KOPT-K1 (cell line): ENCODE results near the gene UBTD1.
"Not testable (repeated sequence)": the region's sequence is repeated elsewhere in the genome, so short reads cannot be mapped to it uniquely, and the experiment has no call there.

Source experiments
- H3K27ac ChIP-seq: fragments of 200-600 bp; sonication (generic); 2 replicates; pipeline ENCODE4 v1.5.1; 2016; ENCODE audit warnings: antibody characterized with exemption, mild to moderate bottlenecking, low read depth, low read length; ENCODE audit not compliant: poor library complexity, severe bottlenecking
- H3K36me3 ChIP-seq: fragments of 200-600 bp; sonication (generic); 2 replicates; pipeline ENCODE4 v1.5.1; 2017; ENCODE audit warnings: antibody characterized with exemption, mild to moderate bottlenecking, low read length, moderate library complexity; ENCODE audit not compliant: insufficient read depth
- H3K9me3 ChIP-seq: fragments of 200-600 bp; sonication (generic); 2 replicates; pipeline ENCODE4 v1.5.1; 2017; ENCODE audit warnings: antibody characterized with exemption, low read length, mild to moderate bottlenecking; ENCODE audit not compliant: insufficient read depth, poor library complexity, severe bottlenecking

UBTD1 gene

GRCh38 chr10:97517096-97517750 lies 18.5 kb downstream of the UBTD1 start:
- Histone ChIP-seq H3K36me3 (no peaks in the 10 kb centered on the region), H3K9me3 (no peaks in the 10 kb centered on the region), H3K27ac (no peak overlapping the region)

- Histone ChIP-seq H3K9me3 (no peaks in the 10 kb centered on the region), H3K27ac (no peak overlapping the region), H3K36me3 (no peaks in the 10 kb centered on the region)
These were observed 19.1 kb downstream of the UBTD1 start for GRCh38 chr10:97517778-97518300.

- Histone ChIP-seq H3K27ac (no peak overlapping the region), H3K36me3 (no peaks in the 10 kb centered on the region), H3K9me3 (no peaks in the 10 kb centered on the region)
These were observed 19.7 kb downstream of the UBTD1 start for GRCh38 chr10:97518301-97519043.

GRCh38 chr10:97519342-97519741 lies 20.6 kb downstream of the UBTD1 start:
- Histone ChIP-seq H3K27ac (no peak overlapping the region), H3K9me3 (no peaks in the 10 kb centered on the region), H3K36me3 (no peaks in the 10 kb centered on the region)

GRCh38 chr10:97520520-97520919 lies 21.8 kb downstream of the UBTD1 start:
- H3K36me3 ChIP-seq, result no peaks in the 10 kb centered on the region
- no peak overlapping the region for H3K27ac ChIP-seq
- H3K9me3 ChIP-seq, result no peaks in the 10 kb centered on the region

- Histone ChIP-seq H3K36me3 (no peaks in the 10 kb centered on the region), H3K27ac (no peak overlapping the region), H3K9me3 (no peaks in the 10 kb centered on the region)
These were observed 22.4 kb downstream of the UBTD1 start for GRCh38 chr10:97520978-97521761.

GRCh38 chr10:97522071-97522470 lies 23.3 kb downstream of the UBTD1 start:
- H3K27ac ChIP-seq, result no peak overlapping the region
- H3K36me3 ChIP-seq, result no peaks in the 10 kb centered on the region
- H3K9me3 ChIP-seq, result no peaks in the 10 kb centered on the region

- Histone ChIP-seq H3K27ac (no peak overlapping the region), H3K9me3 (no peaks in the 10 kb centered on the region), H3K36me3 (no peaks in the 10 kb centered on the region)
These were observed 24.2 kb downstream of the UBTD1 start for GRCh38 chr10:97522937-97523336.

- no peaks in the 10 kb centered on the region for H3K36me3 ChIP-seq
- peaks cover 4% of the 10 kb centered on the region for H3K9me3 ChIP-seq
- no peak overlapping the region for H3K27ac ChIP-seq
These were observed 26.4 kb downstream of the UBTD1 start for GRCh38 chr10:97525086-97525485.

GRCh38 chr10:97525683-97526110 lies 27.0 kb downstream of the UBTD1 start:
- no peaks in the 10 kb centered on the region for H3K36me3 ChIP-seq
- peaks cover 4% of the 10 kb centered on the region for H3K9me3 ChIP-seq
- H3K27ac ChIP-seq, result no peak overlapping the region

GRCh38 chr10:97528876-97529275 lies 30.2 kb downstream of the UBTD1 start:
- H3K9me3 ChIP-seq, H3K36me3 ChIP-seq, H3K27ac ChIP-seq: not testable (repeated sequence)

- no peak overlapping the region for H3K27ac ChIP-seq
- peaks cover 4% of the 10 kb centered on the region for H3K9me3 ChIP-seq
- H3K36me3 ChIP-seq, result no peaks in the 10 kb centered on the region
These were observed 31.2 kb downstream of the UBTD1 start for GRCh38 chr10:97529685-97530465.

- Histone ChIP-seq H3K27ac (no peak overlapping the region), H3K36me3 (no peaks in the 10 kb centered on the region), H3K9me3 (peaks cover 4% of the 10 kb centered on the region)
These were observed 32.8 kb downstream of the UBTD1 start for GRCh38 chr10:97531401-97531986.

- Histone ChIP-seq H3K36me3 (no peaks in the 10 kb centered on the region), H3K27ac (no peak overlapping the region), H3K9me3 (peaks cover 4% of the 10 kb centered on the region)
These were observed 34.4 kb downstream of the UBTD1 start for GRCh38 chr10:97532935-97533671.
